ENCODE measurements around the gene TMEM156.

The TMEM156 gene

DNA sequence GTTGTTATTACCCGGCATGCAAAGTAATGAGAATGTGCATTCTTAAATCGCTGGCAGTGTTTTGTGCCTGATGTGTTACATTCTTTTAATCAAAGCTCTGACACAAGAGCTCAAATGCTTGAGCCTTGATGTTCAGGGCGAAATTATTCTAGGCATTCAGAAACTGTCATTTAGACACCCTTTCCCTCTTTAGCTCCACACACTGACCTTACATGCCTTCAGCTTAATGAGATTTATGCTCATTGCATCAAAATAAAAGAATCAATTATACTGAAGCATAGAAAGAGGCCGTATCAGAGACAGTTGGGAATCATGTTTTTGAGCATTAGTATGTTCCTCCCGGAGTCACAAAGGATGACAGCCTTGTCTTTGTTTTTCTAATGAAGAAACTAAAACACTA is 107.9 kb downstream of the TMEM156 start:
- TF ChIP-seq, protein P1, sequence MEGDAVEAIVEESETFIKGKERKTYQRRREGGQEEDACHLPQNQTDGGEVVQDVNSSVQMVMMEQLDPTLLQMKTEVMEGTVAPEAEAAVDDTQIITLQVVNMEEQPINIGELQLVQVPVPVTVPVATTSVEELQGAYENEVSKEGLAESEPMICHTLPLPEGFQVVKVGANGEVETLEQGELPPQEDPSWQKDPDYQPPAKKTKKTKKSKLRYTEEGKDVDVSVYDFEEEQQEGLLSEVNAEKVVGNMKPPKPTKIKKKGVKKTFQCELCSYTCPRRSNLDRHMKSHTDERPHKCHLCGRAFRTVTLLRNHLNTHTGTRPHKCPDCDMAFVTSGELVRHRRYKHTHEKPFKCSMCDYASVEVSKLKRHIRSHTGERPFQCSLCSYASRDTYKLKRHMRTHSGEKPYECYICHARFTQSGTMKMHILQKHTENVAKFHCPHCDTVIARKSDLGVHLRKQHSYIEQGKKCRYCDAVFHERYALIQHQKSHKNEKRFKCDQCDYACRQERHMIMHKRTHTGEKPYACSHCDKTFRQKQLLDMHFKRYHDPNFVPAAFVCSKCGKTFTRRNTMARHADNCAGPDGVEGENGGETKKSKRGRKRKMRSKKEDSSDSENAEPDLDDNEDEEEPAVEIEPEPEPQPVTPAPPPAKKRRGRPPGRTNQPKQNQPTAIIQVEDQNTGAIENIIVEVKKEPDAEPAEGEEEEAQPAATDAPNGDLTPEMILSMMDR (IDR thresholded peaks at IDR 0.05; ENCODE audit: low read depth, low read length) = no peak
- no peak overlapping the region for H3K4me3 ChIP-seq (ENCODE audit: low read depth, low read length)

DNA sequence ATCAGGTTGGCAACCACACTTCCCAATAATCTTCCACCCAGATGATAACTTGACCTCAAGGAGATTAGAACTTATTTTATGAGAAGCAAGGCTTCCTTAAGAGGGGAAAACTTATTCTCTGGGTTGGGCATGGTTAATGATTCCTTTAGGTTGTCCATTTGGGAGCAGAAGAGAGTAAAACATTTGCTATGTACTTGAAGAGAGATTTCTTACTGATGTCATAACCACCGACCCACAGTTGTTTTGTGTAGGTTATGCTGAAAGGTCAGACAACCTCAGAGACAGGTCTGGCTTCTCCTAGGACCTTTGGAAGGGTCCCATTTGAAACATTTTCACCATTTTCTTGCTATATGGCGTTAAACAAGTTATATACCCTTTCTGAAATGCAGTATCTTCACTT is 108.5 kb downstream of the TMEM156 start:
- TF ChIP-seq, protein P1 (IDR thresholded peaks at IDR 0.05; ENCODE audit: low read depth, low read length) = no peak
- no peak overlapping the region for H3K4me3 ChIP-seq (ENCODE audit: low read depth, low read length)

DNA sequence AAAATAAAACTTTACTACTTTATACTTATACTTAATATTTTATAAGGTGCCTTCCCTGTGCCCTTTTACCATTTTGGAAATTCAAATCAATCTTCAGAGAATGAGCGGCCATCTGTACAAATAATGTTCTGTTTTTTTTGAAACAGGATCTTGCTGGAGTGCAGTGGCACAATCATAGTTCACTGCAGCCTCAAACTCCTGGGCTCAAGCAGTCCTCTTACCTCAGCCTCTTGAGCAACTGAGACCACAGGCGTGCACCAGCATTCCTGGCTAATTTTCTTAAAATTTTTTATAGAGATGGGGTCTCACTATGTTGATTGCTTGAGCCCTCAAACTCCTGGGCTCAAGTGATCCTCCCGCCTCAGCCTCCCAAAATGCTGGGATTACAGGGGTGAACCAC is 111.1 kb downstream of the TMEM156 start:
- TF ChIP-seq, protein P1 (IDR thresholded peaks at IDR 0.05; ENCODE audit: low read depth, low read length) = no peak
- no peak overlapping the region for H3K4me3 ChIP-seq (ENCODE audit: low read depth, low read length)

DNA sequence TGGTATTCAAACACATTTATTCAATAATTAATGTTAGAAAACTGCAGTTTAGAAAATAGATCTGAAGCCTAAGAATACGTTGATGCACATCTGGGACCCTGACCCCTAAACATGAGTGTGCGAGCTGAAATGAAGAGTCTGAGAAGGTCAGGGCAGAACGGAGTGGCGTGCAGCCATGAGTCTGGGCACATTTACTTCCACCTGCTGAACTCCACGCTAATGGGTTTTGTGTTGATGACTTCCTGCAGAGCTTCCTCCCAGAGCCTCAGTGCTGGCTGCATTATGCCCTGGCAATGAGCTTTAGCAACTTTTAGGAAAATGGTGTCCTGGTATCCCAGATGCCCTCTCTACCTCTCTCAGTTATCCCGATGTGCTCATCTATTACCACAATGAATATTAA is 111.5 kb downstream of the TMEM156 start:
- TF ChIP-seq, protein P1 (IDR thresholded peaks at IDR 0.05; ENCODE audit: low read depth, low read length) = no peak
- H3K4me3 ChIP-seq (ENCODE audit: low read depth, low read length) = no peak overlapping the region

DNA sequence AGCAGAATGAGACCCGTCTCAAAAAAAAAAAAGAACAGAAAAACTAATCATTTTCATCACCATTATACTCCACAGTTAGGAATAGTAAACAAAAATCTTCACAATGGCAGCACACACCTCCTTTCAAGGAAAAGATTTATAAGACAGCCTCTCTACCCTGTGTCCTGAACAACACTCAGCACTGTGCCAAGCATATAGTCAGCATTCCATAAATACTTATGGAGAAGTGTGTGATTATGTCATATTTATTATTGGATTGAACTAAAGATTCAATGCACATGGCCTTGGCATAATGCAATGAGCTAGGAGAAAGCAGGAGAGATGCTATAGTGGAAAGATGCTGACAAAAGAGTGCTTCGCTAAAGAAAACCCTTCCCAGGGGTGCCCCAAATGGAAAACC is 112.0 kb downstream of the TMEM156 start:
- TF ChIP-seq, protein P1 (IDR thresholded peaks at IDR 0.05; ENCODE audit: low read depth, low read length) = no peak
- H3K4me3 ChIP-seq (ENCODE audit: low read depth, low read length) = no peak overlapping the region

DNA sequence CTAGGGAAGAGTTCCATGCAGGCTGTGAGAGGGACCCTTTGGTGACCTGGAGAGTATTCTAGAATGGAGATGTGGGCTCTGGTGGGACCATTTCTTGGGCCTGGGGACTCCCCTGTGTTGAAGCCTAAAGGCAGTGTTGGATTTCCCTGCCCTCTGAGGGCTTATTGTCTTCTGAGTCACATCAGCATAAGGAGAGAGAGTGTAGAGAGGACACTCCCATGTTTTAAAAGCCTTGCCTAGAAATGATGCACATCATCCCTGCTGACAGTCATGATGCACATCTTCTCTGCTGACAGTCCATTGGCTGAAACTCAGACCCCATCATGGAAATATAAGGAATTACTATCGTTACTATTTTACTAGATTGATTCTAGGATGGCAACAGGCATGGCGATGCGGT is 112.7 kb downstream of the TMEM156 start:
- TF ChIP-seq, protein P1 (IDR thresholded peaks at IDR 0.05; ENCODE audit: low read depth, low read length) = no peak
- no peak overlapping the region for H3K4me3 ChIP-seq (ENCODE audit: low read depth, low read length)

DNA sequence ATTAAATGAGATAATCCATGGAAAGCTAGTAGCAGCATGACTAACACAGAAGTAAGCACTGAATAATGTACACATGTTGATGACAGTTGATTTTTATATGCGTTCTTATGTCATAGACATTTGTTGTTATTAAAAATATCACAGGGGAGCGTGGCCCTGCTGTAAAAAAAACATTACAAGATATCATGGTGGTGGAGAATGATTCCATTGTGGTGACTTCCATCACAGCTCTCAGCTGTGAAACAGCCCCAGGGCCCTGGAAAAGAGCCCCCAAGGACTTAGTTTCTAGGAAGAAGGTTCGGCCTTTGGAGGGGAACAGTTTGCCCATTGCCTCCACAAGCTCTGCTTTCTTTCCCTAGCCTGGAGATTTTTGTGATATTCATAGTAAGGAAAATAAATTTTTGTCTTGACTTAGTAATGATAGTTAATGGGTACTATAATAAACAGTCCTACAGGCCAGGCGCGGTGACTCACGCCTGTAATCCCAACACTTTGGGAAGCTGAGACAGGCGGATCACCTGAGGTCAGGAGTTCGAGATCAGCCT is 114.7 kb downstream of the TMEM156 start:
- no peak overlapping the region for H3K4me3 ChIP-seq (ENCODE audit: low read depth, low read length)
- TF ChIP-seq, protein P1 (IDR thresholded peaks at IDR 0.05; ENCODE audit: low read depth, low read length) = no peak

Data from WI38 (cell line).